Posterior vena cava (tissue), 2 donors: Measurements from ENCODE around the gene TGIF1. TPM values are rescaled to one million over a fixed set of nuclear protein-coding genes. Genes with fewer than 3 reads are reported as not detected.

Experiments used
- DNase-seq: peaks from one replicate; pipeline ENCODE4 v3.0.0-alpha.2; 2020; ENCODE audit warnings: low spot score
- intact Hi-C, 2 donors: fragments of 100-400 bp; cut with DNase I; formaldehyde crosslinking; loops; one replicate each; pipeline versions ENCODE4 v1.14.1 to v1.14.2; 2022 to 2023
- total RNA-seq, 2 donors: library from RNA; stranded (reverse); fragmentation: NEBNext Ultra II Directional; extraction: Animal tissue kit (Norgen Biotek cat#: 25700); gene quantifications; one replicate each; pipeline ENCODE4 v1.2.1, GENCODE V29; 2021
- donor health status: DM: yes; HTN: yes; CAD: no.
- donor health status: DM: yes; HTN: yes; CAD: no.

Gene TGIF1
- total RNA-seq, 2 donors from 2014 or later: 25.9 to 30.0 TPM

GRCh38 chr18:3452750-3453539 is 3.0 kb downstream of the TGIF1 start:
- intact Hi-C loops: loop anchor here (5.0 to 10.0 kb wide), 5 partner anchors 49 to 212 kb away; partner anchors contain the start of gene MYL12B (in 1 of the 2)
- DNase-seq: no peak

GRCh38 chr18:3453540-3454364 is 3.8 kb downstream of the TGIF1 start:
- intact Hi-C loops: loop anchor here (5.0 to 10.0 kb wide), 5 partner anchors 49 to 211 kb away; partner anchors contain the start of gene MYL12B (in 1 of the 2)
- DNase-seq: peak; percentile 87

- no peak for DNase-seq
- intact Hi-C loops: loop anchor here (5.0 to 10.0 kb wide), 5 partner anchors 48 to 210 kb away; partner anchors contain the start of gene MYL12B (in 1 of the 2)
Measured at GRCh38 chr18:3454365-3455089, 4.6 kb downstream of the TGIF1 start.

- intact Hi-C loops: loop anchor here (10.0 kb wide), 1 partner anchor 210 kb away; no protein-coding TSS in a partner anchor
- no peak for DNase-seq
Measured at GRCh38 chr18:3455090-3455635, 5.2 kb downstream of the TGIF1 start.

GRCh38 chr18:3455907-3456685 is 6.1 kb downstream of the TGIF1 start:
- no peak for DNase-seq
- intact Hi-C loops: loop anchor here (10.0 kb wide), 1 partner anchor 209 kb away; no protein-coding TSS in a partner anchor

- no peak for DNase-seq
- intact Hi-C loops: loop anchor here (10.0 kb wide), 1 partner anchor 208 kb away; no protein-coding TSS in a partner anchor
Measured at GRCh38 chr18:3456686-3457069, 6.7 kb downstream of the TGIF1 start.

- intact Hi-C loops: loop anchor here (10.0 kb wide), 1 partner anchor 208 kb away; no protein-coding TSS in a partner anchor
- no peak for DNase-seq
Measured at GRCh38 chr18:3457261-3457724, 7.3 kb downstream of the TGIF1 start.

GRCh38 chr18:3458378-3458777 is 8.4 kb downstream of the TGIF1 start:
- intact Hi-C loops: loop anchor here (10.0 kb wide), 1 partner anchor 206 kb away; no protein-coding TSS in a partner anchor
- DNase-seq: no peak

GRCh38 chr18:3458952-3459853 is 9.2 kb downstream of the TGIF1 start:
- intact Hi-C loops: loop anchor here (10.0 kb wide), 1 partner anchor 206 kb away; no protein-coding TSS in a partner anchor
- no peak for DNase-seq

GRCh38 chr18:3460823-3461398 is 10.9 kb downstream of the TGIF1 start:
- DNase-seq: no peak
- intact Hi-C loops: no loop called here

- no peak for DNase-seq
- intact Hi-C loops: no loop called here
Measured at GRCh38 chr18:3461704-3462103, 11.7 kb downstream of the TGIF1 start.

GRCh38 chr18:3463051-3463450 is 13.1 kb downstream of the TGIF1 start:
- no peak for DNase-seq
- intact Hi-C loops: no loop called here

- intact Hi-C loops: no loop called here
- no peak for DNase-seq
Measured at GRCh38 chr18:3466045-3466444, 16.1 kb downstream of the TGIF1 start.

- intact Hi-C loops: no loop called here
- no peak for DNase-seq
Measured at GRCh38 chr18:3466872-3467271, 16.9 kb downstream of the TGIF1 start.

- intact Hi-C loops: no loop called here
- no peak for DNase-seq
Measured at GRCh38 chr18:3468066-3468705, 18.2 kb downstream of the TGIF1 start.

- intact Hi-C loops: no loop called here
- DNase-seq: no peak
Measured at GRCh38 chr18:3468833-3469232, 18.9 kb downstream of the TGIF1 start.
